HCT116 (cell line): ENCODE measurements around the gene AKT3. TPM values are rescaled to one million over a fixed set of nuclear protein-coding genes. Genes with fewer than 3 reads are reported as not detected.

Experiments
- ATAC-seq: fragments of 200-7000 bp; cut with Tn5 transposase; 2 replicates; pipeline ENCODE4 v1.9.1; 2020; ENCODE audit warnings: mild to moderate bottlenecking, moderate library complexity
- BruUV-seq: library from RNA; stranded (reverse); fragments of 400-500 nt; replicated peaks from 2 replicates; lab custom pipeline; 2021; lab: Mats Ljungman, UMichigan
- CTCF ChIA-PET: fragments of 300-600 bp; sonication (Branson Sonifier 250); formaldehyde crosslinking; loops from one replicate; lab custom pipeline; 2021; ENCODE audit warnings: antibody characterized with exemption; lab: Charles Lee
- POLR2A ChIA-PET: fragments of 300-600, 350-600 bp; sonication (Branson Sonifier 250); formaldehyde crosslinking; loops from one replicate; lab custom pipeline; 2021; ENCODE audit warnings: antibody characterized with exemption; lab: Charles Lee
- RAD21 ChIA-PET, 2 experiments: fragments of 300-600 bp; sonication (Branson Sonifier 250); formaldehyde crosslinking; loops; one replicate each; lab custom pipeline; 2023; ENCODE audit warnings: low total read pairs in 2 of 2; ENCODE audit not compliant: uncharacterized antibody in 2 of 2, unreplicated experiment in 2 of 2, low non-redundant PET in 1 of 2; lab: Charles Lee
- DNase-seq: peaks from one replicate; pipeline ENCODE4 v3.0.0-alpha.2; 2010; ENCODE audit warnings: low read depth, low spot score
- H2AFZ ChIP-seq: fragments of 200-600 bp; shearing (Covaris generic), sonication (generic); 2 replicates; pipeline ENCODE4 v1.6.1; 2017; ENCODE audit warnings: low read depth, mixed run types, mixed read lengths, antibody characterized with exemption, low read length; ENCODE audit not compliant: poor library complexity, severe bottlenecking
- H3K27ac ChIP-seq: 2 replicates; pipeline ENCODE4 v1.5.1; 2012; ENCODE audit warnings: low read depth, low read length
- H3K27me3 ChIP-seq: fragments of 200-600 bp; sonication (generic); 2 replicates; pipeline ENCODE4 v1.6.1; 2016; ENCODE audit warnings: mixed run types, low read length, mixed read lengths; ENCODE audit not compliant: insufficient read depth
- H3K36me3 ChIP-seq, 2 experiments: fragments of 200-500 bp in 1 of 2; fragments of 200-600 bp in 1 of 2; sonication (Bioruptor generic) in 1 of 2; sonication (generic) in 1 of 2; 2 replicates each; pipeline versions ENCODE4 v1.5.1 to v1.6.1; 2014 to 2016; ENCODE audit warnings: low read length in 2 of 2, inconsistent platforms in 1 of 2, mixed read lengths in 1 of 2, mixed run types in 1 of 2; ENCODE audit not compliant: insufficient read depth in 2 of 2, control insufficient read depth in 1 of 2
- H3K4me1 ChIP-seq, 2 experiments: fragments of 200-600 bp in 1 of 2; sonication (generic) in 1 of 2; 2 replicates each; pipeline versions ENCODE4 v1.5.1 to v1.6.1; 2012 to 2017; ENCODE audit warnings: low read length in 2 of 2, inconsistent platforms in 1 of 2, mild to moderate bottlenecking in 1 of 2, mixed read lengths in 1 of 2, mixed run types in 1 of 2, moderate library complexity in 1 of 2; ENCODE audit not compliant: insufficient read depth in 2 of 2, control insufficient read depth in 1 of 2
- H3K4me2 ChIP-seq: fragments of 200-600 bp; sonication (generic); 2 replicates; pipeline ENCODE4 v1.6.1; 2017; ENCODE audit warnings: mixed run types, low read length, mixed read lengths
- H3K4me3 ChIP-seq, 2 experiments: fragments of 200-600 bp in 1 of 2; sonication (generic) in 1 of 2; replicated peaks in 1 of 2; 2 replicates each; pipeline ENCODE4 v1.5.1; 2011 to 2016; ENCODE audit warnings: low read length in 2 of 2, control low read depth in 1 of 2, low read depth in 1 of 2, mild to moderate bottlenecking in 1 of 2, mixed read lengths in 1 of 2, mixed run types in 1 of 2
- H3K79me2 ChIP-seq: fragments of 200-600 bp; sonication (generic); 2 replicates; pipeline ENCODE4 v1.6.1; 2017; ENCODE audit warnings: mild to moderate bottlenecking, mixed run types, low read length, moderate library complexity, mixed read lengths; ENCODE audit not compliant: insufficient read depth
- H3K9ac ChIP-seq: fragments of 200-600 bp; sonication (generic); 2 replicates; pipeline ENCODE4 v1.6.1; 2016; ENCODE audit warnings: low read length, mixed read lengths
- H3K9me2 ChIP-seq: fragments of 200-600 bp; sonication (generic), shearing (Covaris generic); 2 replicates; pipeline ENCODE4 v1.6.1; 2017; ENCODE audit warnings: mixed run types, mild to moderate bottlenecking, moderate library complexity; ENCODE audit not compliant: insufficient read depth
- H3K9me3 ChIP-seq, 2 experiments: fragments of 200-500 bp in 1 of 2; fragments of 200-600 bp in 1 of 2; sonication (Bioruptor generic) in 1 of 2; sonication (generic) in 1 of 2; 2 replicates each; pipeline ENCODE4 v1.6.1; 2014 to 2017; ENCODE audit warnings: low read length in 2 of 2, mixed read lengths in 2 of 2, inconsistent platforms in 1 of 2, low read depth in 1 of 2, mild to moderate bottlenecking in 1 of 2, mixed run types in 1 of 2, moderate library complexity in 1 of 2; ENCODE audit not compliant: control insufficient read depth in 1 of 2, insufficient read depth in 1 of 2
- H4K20me1 ChIP-seq: fragments of 200-600 bp; sonication (generic), shearing (Covaris generic); 2 replicates; pipeline ENCODE4 v1.6.1; 2017; ENCODE audit warnings: mixed run types, mild to moderate bottlenecking, moderate library complexity; ENCODE audit not compliant: insufficient read depth
- CEBPB ChIP-seq: IDR thresholded peaks from 2 replicates; pipeline ENCODE4 v1.6.1; 2012; ENCODE audit warnings: low read depth
- FOSL1 ChIP-seq: IDR thresholded peaks from 2 replicates; pipeline ENCODE4 v1.6.1; 2012; ENCODE audit warnings: low read depth
- POLR2AphosphoS5 ChIP-seq: IDR thresholded peaks from 2 replicates; pipeline ENCODE4 v1.6.1; 2011; ENCODE audit warnings: mild to moderate bottlenecking, low read depth, low read length, moderate library complexity
- SIN3A ChIP-seq: IDR thresholded peaks from 2 replicates; pipeline ENCODE4 v1.6.1; 2012; ENCODE audit warnings: low read depth
- YY1 ChIP-seq: IDR thresholded peaks from 2 replicates; pipeline ENCODE4 v1.6.1; 2011; ENCODE audit warnings: low read length, low read depth, moderate library complexity, mild to moderate bottlenecking; ENCODE audit not compliant: insufficient replicate concordance; ENCODE audit errors: extremely low read depth
- ZNF274 ChIP-seq: fragments of 200-500 bp; sonication (Bioruptor generic); IDR thresholded peaks from 2 replicates; pipeline ENCODE4 v1.6.1; 2014; ENCODE audit warnings: mild to moderate bottlenecking, low read depth, low read length, inconsistent platforms
- intact Hi-C: fragments of 100-400 bp; cut with micrococcal nuclease; formaldehyde crosslinking; loops from 2 replicates; pipeline ENCODE4 v1.10.0; 2022
- total RNA-seq: library from RNA; stranded (reverse); gene quantifications from one replicate; pipeline ENCODE4 v1.2.1, GENCODE V29; 2021; ENCODE audit not compliant: unreplicated experiment
- TF ChIP-seq, protein P1 (sequence below): IDR thresholded peaks from 2 replicates; pipeline ENCODE4 v1.6.1; 2012; ENCODE audit warnings: low read depth
- TF ChIP-seq, protein P2 (sequence below): IDR thresholded peaks from 2 replicates; pipeline ENCODE4 v1.6.1; 2012
- TF ChIP-seq, protein P3 (sequence below), 3 experiments: fragments of 200-600 bp in 1 of 3; sonication (generic) in 1 of 3; IDR thresholded peaks in 2 of 3; conservative IDR thresholded peaks in 1 of 3; 2 replicates each; pipeline ENCODE4 v1.5.1; 2012 to 2017; ENCODE audit warnings: low read depth in 2 of 3, low read length in 2 of 3, antibody characterized with exemption in 1 of 3, borderline replicate concordance in 1 of 3, control low read depth in 1 of 3, mild to moderate bottlenecking in 1 of 3, mixed read lengths in 1 of 3, mixed run types in 1 of 3, moderate library complexity in 1 of 3; ENCODE audit not compliant: insufficient read depth in 1 of 3
- TF ChIP-seq, protein P4 (sequence below): IDR thresholded peaks from 2 replicates; pipeline ENCODE4 v1.6.1; 2012

AKT3 gene
- total RNA-seq, 1 experiment from 2014 or later, result 0.49 TPM

- TF ChIP-seq, protein P1, sequence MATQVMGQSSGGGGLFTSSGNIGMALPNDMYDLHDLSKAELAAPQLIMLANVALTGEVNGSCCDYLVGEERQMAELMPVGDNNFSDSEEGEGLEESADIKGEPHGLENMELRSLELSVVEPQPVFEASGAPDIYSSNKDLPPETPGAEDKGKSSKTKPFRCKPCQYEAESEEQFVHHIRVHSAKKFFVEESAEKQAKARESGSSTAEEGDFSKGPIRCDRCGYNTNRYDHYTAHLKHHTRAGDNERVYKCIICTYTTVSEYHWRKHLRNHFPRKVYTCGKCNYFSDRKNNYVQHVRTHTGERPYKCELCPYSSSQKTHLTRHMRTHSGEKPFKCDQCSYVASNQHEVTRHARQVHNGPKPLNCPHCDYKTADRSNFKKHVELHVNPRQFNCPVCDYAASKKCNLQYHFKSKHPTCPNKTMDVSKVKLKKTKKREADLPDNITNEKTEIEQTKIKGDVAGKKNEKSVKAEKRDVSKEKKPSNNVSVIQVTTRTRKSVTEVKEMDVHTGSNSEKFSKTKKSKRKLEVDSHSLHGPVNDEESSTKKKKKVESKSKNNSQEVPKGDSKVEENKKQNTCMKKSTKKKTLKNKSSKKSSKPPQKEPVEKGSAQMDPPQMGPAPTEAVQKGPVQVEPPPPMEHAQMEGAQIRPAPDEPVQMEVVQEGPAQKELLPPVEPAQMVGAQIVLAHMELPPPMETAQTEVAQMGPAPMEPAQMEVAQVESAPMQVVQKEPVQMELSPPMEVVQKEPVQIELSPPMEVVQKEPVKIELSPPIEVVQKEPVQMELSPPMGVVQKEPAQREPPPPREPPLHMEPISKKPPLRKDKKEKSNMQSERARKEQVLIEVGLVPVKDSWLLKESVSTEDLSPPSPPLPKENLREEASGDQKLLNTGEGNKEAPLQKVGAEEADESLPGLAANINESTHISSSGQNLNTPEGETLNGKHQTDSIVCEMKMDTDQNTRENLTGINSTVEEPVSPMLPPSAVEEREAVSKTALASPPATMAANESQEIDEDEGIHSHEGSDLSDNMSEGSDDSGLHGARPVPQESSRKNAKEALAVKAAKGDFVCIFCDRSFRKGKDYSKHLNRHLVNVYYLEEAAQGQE, result no peak
- TF ChIP-seq, protein P2, sequence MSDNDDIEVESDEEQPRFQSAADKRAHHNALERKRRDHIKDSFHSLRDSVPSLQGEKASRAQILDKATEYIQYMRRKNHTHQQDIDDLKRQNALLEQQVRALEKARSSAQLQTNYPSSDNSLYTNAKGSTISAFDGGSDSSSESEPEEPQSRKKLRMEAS, result no peak
- no peak for TF ChIP-seq SIN3A
These were observed 65.5 kb downstream of the AKT3 start (continued) for GRCh38 chr1:243784506-243784905.

- no TSS peak for BruUV-seq
- POLR2A ChIA-PET, result no interaction called here
- no peak overlapping the region for H3K27ac ChIP-seq
These were observed 66.3 kb downstream of the AKT3 start for GRCh38 chr1:243783714-243784113.

More at GRCh38 chr1:243783714-243784113, 66.3 kb downstream of the AKT3 start:
- DNase-seq (no peak), ATAC-seq (no peak)
- Histone ChIP-seq H3K27me3 (peaks cover 25% of the 10 kb centered on the region), H3K36me3 (no peaks in the 10 kb centered on the region), H4K20me1 (no peaks in the 10 kb centered on the region), H3K9ac (no peak overlapping the region), H3K4me3 (no peak overlapping the region), H2AFZ (no peak overlapping the region), H3K9me2 (no peaks in the 10 kb centered on the region), H3K79me2 (no peaks in the 10 kb centered on the region), H3K4me2 (no peak overlapping the region), H3K4me1 (no peaks in the 10 kb centered on the region; a peak in 1 of 4 replicates), H3K9me3 (no peaks in the 10 kb centered on the region)
- intact Hi-C loops, result no loop called here
- ChIA-PET RAD21 (no interaction called here), CTCF (no interaction called here)
- no peak for TF ChIP-seq FOSL1
- TF ChIP-seq, protein P3, sequence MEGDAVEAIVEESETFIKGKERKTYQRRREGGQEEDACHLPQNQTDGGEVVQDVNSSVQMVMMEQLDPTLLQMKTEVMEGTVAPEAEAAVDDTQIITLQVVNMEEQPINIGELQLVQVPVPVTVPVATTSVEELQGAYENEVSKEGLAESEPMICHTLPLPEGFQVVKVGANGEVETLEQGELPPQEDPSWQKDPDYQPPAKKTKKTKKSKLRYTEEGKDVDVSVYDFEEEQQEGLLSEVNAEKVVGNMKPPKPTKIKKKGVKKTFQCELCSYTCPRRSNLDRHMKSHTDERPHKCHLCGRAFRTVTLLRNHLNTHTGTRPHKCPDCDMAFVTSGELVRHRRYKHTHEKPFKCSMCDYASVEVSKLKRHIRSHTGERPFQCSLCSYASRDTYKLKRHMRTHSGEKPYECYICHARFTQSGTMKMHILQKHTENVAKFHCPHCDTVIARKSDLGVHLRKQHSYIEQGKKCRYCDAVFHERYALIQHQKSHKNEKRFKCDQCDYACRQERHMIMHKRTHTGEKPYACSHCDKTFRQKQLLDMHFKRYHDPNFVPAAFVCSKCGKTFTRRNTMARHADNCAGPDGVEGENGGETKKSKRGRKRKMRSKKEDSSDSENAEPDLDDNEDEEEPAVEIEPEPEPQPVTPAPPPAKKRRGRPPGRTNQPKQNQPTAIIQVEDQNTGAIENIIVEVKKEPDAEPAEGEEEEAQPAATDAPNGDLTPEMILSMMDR (IDR thresholded peaks at IDR 0.05 in 2 of 3, conservative IDR thresholded peaks at IDR 0.05 in 1 of 3; ENCODE audit: borderline replicate concordance in 1 of 3, insufficient read depth in 1 of 3, low read depth in 2 of 3, low read length in 2 of 3), result no peak
- TF ChIP-seq ZNF274, result no peak
- TF ChIP-seq POLR2AphosphoS5, result no peak
- TF ChIP-seq CEBPB, result no peak
- TF ChIP-seq, protein P1, result no peak
- no peak for TF ChIP-seq YY1
- TF ChIP-seq, protein P4, sequence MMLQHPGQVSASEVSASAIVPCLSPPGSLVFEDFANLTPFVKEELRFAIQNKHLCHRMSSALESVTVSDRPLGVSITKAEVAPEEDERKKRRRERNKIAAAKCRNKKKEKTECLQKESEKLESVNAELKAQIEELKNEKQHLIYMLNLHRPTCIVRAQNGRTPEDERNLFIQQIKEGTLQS, result no peak
